NCI-H2227 (cell line): ENCODE results near the gene OR52B6.
A peak's percentile ranks its signal among the peaks of the same experiment; 100 is the strongest.
"Not testable (repeated sequence)": the region's sequence is repeated elsewhere in the genome, so short reads cannot be mapped to it uniquely, and the experiment has no call there.

Experiments
- DNase-seq: peaks from one replicate; lab custom pipeline; 2025; ENCODE audit not compliant: unreplicated experiment; lab: John Stamatoyannopoulos, UW

OR52B6 gene

DNA sequence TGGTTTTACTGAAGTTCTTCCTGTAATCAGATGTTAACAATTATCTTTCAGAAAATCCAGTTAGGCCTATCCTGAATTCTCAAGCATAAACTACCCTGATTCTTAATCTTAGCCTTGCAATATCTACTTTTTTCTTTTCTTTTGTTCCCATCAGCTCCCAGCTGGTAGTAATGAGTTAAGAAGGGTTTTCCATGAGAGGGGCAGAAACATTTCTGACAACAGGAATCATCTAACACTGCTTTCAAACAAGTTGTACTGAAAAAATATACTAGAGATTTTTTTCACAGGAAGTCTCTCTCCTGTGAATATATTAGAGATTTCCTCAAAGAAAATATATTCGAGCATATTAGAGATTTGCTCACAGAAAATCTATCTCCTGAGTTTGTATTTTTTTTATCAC, 12.5 kb downstream of the OR52B6 start:
- DNase-seq, result no peak

DNA sequence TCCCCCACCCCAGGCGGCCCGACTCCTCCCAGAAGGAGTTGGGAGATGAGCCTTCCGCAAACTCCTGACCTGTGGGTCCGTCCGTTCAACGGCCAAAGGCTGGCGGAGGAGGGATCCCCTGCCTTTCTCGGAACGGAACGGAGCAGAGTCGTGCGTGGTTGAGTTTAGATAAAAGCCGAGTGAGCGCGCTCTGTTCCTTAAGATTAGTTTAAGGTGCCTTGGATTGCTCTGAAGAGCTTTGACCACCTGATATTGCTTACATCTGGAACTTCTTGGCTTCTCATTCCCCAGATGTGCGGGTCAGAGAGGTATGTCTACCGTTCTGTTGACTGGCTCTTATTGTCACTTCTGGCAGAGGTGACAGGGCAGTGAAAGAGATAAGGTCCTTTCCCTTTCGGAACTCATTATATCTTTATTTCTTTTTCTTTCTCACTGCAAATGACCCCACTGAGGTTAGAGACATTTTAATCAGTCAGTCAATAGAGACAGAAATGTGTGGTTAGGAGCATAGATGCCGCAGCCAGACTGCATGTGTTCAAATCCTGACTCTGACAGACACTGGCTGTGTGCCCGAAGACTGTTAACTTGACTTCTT, 16.0 kb downstream of the OR52B6 start, which contains the start of gene TRIM6:
TSS of gene TRIM6 (plus strand) at position 31 of the 595 bp plus-strand sequence. CDS start at position 292, 261 bp downstream.
- DNase-seq, result peak; percentile 6

DNA sequence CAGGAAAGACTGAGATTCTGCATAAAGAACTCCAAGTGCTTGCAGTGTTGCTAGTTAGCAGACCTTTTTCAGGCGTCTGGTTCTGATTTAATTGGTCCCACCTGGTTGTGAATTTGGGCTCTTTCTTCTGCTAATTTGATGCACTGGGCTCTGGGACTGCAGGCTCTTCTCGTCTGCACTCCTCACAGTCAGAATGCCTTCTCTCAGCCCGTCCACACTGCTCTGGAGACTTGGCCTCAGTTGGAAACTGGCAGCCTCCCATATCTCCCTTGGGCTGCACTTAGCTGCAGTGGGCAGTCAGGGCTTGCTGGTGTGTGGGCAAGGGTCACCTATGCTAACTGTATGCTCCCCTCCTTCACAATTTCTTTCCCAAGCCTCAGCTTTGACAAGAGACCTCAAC, 17.3 kb downstream of the OR52B6 start:
- no peak for DNase-seq

DNA sequence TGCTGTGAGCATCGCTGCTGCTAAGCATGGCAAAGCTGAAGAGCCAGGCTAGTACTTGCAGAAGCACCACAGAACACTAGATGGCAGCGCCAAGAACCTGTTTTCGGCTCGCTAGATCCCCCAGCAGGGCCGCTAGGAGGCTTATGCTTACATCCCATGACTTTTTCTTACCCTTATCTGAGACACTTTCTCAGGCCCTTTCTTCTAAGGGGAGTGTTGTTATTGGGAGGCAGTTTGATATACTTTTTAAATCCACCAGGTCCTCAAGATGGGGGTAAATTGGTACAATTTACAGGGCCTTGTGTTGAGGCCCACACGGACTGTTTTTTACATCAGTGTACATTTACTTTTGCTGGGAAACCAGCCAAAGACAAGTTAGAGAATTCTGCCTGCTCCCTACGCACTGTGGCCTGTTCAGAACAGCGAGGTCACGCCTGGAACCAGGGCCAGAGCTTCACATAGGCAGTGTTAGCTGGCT, 19.7 kb downstream of the OR52B6 start:
- peak; percentile 74 for DNase-seq

DNA sequence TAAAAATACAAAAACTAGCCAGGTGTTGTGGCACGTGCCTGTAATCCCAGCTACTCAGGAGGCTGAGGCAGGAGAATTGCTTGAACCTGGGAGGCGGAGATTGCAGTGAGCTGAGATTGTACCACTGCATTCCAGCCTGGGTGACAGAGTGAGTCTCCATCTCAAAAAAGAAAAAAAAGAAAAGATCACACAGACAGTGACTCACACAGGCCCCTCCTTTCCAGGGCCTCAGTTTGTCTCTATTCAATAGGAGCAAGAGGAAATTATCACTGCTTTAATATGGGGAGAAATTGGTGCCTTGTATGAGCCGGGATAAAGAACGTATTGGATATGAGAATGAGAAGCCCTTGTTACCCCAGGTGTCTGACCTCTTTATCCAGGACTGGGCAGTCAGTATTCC, 22.1 kb downstream of the OR52B6 start:
- not testable (repeated sequence) for DNase-seq

DNA sequence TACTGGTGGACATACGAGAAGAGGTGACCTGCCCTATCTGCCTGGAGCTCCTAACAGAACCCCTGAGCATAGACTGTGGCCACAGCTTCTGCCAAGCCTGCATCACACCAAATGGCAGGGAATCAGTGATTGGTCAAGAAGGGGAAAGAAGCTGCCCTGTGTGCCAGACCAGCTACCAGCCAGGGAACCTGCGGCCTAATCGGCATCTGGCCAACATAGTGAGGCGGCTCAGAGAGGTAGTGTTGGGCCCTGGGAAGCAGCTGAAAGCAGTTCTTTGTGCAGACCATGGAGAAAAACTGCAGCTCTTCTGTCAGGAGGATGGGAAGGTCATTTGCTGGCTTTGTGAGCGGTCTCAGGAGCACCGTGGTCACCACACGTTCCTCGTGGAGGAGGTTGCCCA, 22.6 kb downstream of the OR52B6 start:
- DNase-seq, result no peak

DNA sequence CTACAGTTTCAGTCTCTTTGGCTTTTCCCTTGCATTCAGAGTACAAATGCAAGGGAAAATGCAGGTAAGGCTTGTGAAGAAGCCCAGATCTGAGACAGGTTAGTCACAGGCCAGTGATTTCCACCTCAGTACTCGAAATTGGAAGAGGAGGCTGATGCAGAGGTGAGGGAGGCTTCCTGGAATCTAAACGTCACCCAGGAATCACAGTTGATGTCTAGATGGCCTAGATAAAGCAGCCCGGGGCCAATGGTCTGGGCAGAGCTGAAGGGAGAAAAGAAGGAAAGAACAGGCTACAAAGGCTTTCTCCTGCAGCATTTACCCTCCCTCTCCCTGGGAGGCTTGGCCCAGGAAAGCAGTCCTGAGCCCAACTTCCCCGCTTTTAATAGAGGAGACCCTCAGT, 24.2 kb downstream of the OR52B6 start:
- no peak for DNase-seq

DNA sequence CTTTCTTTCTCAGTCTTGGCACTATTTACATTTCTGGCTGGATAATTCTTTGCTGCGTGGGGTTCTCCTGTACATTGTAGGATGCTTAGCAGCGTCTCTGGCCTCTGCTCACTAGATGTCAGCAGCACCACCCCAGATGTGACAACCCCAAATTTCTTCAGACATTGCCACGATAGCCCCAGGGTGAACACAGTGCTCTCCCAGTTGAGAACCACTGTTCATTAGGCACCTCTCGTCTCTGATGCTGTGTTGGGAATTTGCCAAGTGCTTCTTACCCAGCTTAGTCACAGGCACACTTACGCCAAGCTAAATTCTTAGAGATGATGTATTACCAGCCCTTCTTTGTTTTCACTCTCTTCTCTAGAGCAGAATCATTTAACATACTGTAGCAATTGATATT, 25.2 kb downstream of the OR52B6 start:
- no peak for DNase-seq

DNA sequence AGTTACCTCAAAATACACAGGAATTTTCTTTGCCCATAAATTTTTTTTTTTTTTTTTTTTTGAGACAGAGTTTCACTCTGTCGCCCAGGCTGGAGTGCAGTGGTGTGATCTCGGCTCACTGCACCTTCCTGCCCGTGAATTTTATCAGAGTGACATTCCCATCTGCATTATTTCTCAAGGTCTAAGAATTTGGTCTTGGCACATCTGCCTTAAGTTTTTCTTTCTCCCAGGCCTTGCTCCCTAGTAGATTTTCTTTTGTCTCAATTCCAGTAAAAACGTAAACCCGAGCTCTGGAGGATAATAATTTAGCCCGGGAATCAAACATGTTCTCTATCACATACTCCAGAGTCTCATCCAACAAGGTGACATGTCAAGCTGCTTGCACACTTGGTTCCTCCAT, 28.1 kb downstream of the OR52B6 start:
- no peak for DNase-seq

DNA sequence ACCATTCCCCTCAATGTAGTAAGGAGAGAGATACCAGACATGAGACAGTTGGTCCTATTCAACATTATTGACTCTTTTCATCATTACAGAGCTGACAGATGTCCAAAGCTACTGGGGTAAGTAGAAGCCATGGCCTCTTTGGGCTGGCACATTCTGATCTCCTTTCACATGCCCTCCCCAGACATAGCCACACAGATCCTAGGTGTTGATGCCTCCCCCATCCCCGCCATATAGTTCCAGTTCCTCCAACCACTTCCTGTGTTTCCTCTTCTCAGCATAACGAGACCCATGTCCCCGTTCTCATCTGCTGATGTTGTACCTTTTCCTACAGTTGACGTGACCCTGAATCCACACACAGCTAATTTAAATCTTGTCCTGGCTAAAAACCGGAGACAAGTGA, 29.8 kb downstream of the OR52B6 start:
- no peak for DNase-seq

DNA sequence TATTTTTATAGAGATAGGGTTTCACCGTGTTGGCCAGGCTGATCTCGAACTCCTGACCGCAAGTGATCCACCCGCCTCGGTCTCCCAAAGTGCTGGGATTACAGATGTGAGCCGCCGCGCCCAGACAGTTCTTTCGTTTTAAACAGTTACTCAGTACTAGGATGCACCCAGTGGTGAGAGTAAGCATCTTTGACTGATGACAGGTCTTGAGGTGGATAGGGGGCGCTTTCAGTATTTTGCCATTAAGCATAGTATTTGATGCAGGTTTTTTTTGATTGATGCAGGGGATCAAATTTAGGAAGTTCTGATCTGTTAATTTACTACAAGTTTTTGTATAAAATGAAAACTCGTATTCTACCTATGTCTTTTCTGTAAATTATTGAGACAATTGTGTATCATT, 30.9 kb downstream of the OR52B6 start:
- no peak for DNase-seq

DNA sequence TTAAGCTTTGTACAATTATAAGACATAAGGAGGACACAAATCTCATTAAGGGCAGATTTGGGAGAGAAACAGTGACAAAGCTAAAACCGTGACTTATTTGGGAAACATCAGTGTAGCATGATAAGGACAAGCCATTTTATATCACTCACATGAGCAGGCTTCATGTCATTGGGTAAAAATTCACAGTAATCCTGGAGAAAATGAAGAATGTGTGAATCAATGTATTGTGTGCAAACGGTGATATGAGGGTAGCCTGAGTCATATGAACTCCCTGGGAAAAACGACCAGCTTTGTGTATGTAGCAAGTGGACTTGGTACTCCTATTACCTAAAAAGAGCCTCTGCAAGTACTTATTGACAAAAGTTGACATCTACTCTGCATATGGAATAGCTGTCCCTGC, 38.1 kb downstream of the OR52B6 start:
- no peak for DNase-seq

DNA sequence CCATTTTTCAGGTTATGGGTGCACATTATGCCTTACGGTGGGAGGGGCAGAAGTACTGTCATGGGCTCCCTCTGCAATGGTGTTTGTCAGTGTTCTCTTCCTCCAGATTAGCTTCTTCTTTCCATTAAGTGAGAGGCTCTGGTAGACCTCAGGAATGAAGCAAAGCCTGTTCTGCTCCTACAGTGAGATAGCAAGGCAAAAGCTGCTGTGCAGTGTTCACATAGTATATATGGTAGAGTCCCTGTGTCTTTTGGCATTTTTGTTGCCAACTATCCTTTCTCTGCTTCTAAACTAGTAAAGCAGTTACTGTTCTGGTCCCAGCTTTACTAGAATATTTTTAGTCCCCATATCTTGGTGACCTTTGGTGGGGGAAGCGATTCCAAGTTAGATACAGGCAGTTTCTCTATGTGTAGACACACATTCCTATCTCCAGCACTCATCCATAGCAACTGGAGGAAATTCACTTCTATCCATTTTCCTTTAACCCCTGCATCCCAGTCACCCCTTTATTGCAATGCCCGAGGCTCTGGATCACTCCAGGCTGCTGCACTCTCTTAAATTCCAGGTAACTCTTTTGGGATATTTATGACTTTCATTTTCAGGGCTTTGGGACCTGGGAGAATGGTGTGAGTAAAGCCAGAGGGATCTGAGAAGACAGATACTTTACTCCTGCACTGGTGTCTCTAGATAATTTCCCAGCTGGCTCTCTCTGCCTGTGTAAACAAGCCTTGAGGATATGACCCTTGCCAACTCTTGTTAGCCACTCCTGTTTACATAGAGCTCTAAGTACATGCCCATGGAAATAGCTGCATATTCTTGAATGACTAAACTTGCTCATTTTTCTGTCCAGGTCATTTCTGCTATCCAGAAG, 40.2 kb downstream of the OR52B6 start:
- no peak for DNase-seq

DNA sequence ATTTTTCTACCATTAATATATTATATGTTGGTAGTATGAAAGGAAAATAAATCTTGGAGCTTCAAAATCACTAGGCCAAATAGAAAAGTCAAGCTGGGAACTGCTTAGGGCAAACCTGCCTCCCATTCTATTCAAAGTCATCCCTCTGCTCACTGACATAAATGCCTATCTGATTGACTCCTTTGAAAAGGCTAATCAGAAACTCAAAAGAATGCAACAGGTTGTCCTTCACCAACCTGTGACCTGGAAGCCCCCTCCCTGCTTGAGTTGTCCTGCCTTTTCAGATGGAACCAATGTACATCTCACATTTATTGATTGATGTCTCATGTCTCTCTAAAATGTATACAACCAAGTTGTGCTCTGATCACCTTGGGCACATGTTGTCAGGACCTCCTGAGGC, 40.9 kb downstream of the OR52B6 start:
- DNase-seq, result no peak

DNA sequence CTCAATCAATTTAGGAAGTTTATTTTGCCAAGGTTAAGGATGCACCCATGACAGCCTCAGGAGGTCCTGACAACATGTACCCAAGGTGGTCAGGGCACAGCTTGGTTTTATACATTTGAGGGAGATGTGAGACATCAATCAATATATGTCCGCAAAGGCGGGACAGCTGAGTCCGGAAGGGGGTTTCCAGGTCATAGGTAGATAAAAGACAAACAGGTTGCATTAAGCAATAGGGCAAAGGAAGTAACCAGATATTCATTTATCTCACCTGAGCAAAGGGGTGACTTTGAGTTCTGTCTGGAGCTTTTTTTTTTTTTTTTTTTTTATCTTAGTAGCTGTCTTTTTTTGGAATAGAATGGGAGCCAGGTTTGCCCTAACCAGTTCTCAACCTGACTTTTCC, 42.1 kb downstream of the OR52B6 start:
- DNase-seq, result no peak

DNA sequence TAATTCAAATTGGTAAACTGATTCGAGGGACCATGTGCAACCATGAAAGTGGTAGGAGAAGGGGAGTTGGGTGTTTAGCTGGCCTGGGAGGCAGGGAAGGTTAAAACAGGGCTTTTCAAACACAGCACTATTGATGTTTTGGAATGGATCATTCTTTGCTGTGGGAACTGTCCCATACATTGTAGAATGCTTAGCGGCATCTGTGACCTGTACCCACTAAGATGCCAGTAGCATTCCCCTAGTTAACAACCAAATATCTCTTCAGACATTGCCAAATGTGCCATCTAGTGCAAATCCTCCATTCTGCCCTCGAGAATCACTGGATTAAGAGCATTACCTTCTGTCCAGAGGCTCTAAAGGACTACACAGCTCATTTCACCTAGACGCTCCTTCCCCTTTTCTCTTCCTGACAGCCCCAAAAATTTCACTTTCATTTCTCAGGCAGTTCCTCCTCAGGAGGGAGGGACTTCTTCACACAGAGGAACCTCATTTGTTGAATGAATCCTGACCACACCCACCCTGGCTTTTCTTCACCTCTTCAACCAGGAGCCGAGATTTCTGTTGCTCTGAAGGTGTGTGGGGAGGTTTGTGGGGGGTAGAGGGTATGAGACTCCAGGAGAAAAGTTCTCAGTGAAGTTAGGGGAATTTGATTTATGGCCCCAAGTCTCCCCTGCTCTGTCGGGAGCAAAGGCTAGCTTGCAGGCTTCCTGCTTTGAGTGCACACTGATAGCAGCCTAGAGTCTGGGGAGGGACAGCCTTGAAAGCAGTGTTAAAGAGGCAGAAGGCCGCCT, 44.0 kb downstream of the OR52B6 start, which contains the start of gene TRIM34:
TSS of gene TRIM34 (plus strand) at position 513 of the 791 bp plus-strand sequence. CDS start 7,331 bp downstream, outside the sequence.
- DNase-seq, result no peak

DNA sequence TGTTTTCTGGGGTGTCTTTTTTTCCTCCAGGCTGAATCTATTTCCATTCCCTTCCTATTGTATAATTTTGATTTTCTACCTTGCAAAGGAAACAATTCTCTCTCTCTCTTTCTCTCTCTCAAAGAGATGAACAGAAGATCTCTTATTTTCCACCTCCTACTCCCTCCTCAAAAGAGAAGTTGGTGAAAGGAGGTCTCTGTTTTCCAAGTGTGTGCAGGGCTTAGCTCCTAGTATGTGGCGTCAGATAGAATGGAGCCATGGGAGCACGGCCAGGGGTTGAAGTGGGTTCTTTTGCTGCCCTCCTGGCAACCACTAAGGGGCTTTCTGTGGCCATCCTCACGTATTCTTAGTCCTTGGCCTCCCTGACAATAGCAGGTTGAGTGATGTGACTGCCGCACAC, 44.6 kb downstream of the OR52B6 start:
- no peak for DNase-seq

DNA sequence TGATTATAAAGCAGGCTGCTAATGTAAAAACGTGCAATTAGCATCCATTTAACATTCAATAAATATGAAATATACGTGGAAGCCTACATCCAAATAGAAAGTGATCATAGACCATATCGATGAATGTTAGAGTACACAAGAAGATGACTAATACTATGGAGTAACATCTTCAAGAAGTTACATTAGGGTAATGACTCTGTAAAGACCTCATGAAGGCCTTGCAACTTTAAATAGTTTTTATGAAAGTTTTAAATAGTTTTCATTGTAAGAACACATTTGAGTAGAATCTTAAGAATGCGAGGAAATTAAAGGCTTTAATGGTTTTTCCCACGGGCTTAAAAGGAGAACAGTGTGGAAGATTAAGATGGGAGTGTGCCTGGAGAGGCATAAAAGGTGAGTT, 45.5 kb downstream of the OR52B6 start:
- DNase-seq, result no peak

DNA sequence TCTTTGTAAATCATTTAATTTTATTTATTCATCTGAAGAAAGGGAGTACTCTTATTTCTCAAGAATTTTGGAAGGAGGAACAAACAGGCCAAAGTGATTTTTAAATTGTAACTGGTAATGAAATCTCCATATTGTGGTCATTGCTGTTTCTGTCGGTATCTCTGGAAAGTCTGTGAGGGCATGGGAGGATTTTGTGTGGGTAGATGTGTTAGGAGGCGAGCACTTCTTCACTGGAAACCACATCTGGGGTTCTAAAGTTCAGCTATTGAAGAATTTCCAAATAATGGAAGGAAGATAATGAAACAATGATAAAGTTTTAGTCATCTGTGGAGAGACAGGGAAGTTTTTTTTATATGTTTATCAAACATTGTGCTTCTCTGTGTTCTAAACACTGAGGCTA, 50.7 kb downstream of the OR52B6 start:
- no peak for DNase-seq
